A549 treated with AZD9567 at 1 μM for 4 hours (cell line): ENCODE data around the gene POU3F4. TPM values are rescaled to one million over a fixed set of nuclear protein-coding genes. Genes with fewer than 3 reads are reported as not detected.

Experiments used
- total RNA-seq: library from RNA; stranded (reverse); fragments of 200-300 nt; extraction: Qiagen RNA extraction; gene quantifications from 5 replicates; pipeline ENCODE4 v1.2.3, GENCODE V29; 2022; ENCODE audit not compliant: insufficient read depth

The POU3F4 gene
- total RNA-seq: not detected in 5 replicates

DNA sequence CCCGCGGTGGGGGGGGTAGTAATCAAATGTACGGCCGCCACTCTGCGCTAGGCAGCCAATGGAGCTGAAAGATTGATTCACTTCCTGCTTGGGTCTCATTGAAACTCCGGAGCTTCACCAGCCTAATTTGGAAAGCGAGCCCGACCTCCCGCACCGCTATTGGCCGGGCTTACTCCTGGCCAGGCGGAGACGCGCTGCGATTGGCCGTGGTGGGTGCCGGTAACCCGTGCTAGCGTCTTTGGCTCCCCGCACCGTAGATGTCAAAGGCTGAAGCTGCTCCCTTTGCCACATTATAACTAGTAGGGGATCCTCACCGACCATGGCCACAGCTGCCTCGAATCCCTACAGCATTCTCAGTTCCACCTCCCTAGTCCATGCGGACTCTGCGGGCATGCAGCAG is at the start of gene POU3F4:
Gene POU3F4 (plus strand): TSS at position 285 of the 400 bp plus-strand sequence. CDS start 35 bp downstream, at position 320.

